GM12878 (cell line): Measurements from ENCODE around the gene MXRA7. TPM values are rescaled to one million over a fixed set of nuclear protein-coding genes. Genes with fewer than 3 reads are reported as not detected.
"Not testable (repeated sequence)": the region's sequence is repeated elsewhere in the genome, so short reads cannot be mapped to it uniquely, and the experiment has no call there.

Experiments used
- ATAC-seq: fragments of 200-7000 bp; cut with Tn5 transposase; 3 replicates; pipeline ENCODE4 v1.9.1; 2020; ENCODE audit warnings: mild to moderate bottlenecking, moderate library complexity
- BruUV-seq: library from RNA; stranded (reverse); fragments of 400-500 nt; replicated peaks from 2 replicates; lab custom pipeline; 2021; lab: Mats Ljungman, UMichigan
- CTCF ChIA-PET: fragments of 300-600 bp; sonication (Branson Sonifier 250); formaldehyde crosslinking; extraction: SDS; loops from one replicate; lab custom pipeline; 2021; ENCODE audit warnings: inconsistent platforms; lab: Yijun Ruan, JAX
- POLR2A ChIA-PET: fragments of 350-600 bp; formaldehyde crosslinking; extraction: SDS; loops from one replicate; lab custom pipeline; 2021; ENCODE audit warnings: inconsistent platforms; lab: Charles Lee
- RAD21 ChIA-PET: fragments of 300-600 bp; sonication (Branson Sonifier 250); formaldehyde crosslinking; loops from one replicate; lab custom pipeline; 2023; ENCODE audit warnings: antibody characterized with exemption; ENCODE audit not compliant: unreplicated experiment; lab: Charles Lee
- SMC1A ChIA-PET: fragments of 300-600 bp; sonication (Branson Sonifier 250); formaldehyde crosslinking; loops from one replicate; lab custom pipeline; 2023; ENCODE audit not compliant: unreplicated experiment, uncharacterized antibody; lab: Charles Lee
- DNase-seq: peaks from one replicate; pipeline ENCODE4 v3.0.0-alpha.2; 2011; ENCODE audit warnings: low read depth, low spot score
- FAIRE-seq: peaks from 3 replicates; lab custom pipeline; 2011; peaks lifted over from hg19 to GRCh38; lab: Jason Lieb, UNC
- H2AFZ ChIP-seq: 2 replicates; pipeline ENCODE4 v1.6.0; 2011; ENCODE audit warnings: low read depth, low read length, control low read depth; ENCODE audit not compliant: control insufficient read depth
- H3K27ac ChIP-seq: 2 replicates; pipeline ENCODE4 v1.5.1; 2011; ENCODE audit warnings: control low read depth; ENCODE audit not compliant: control insufficient read depth, insufficient read depth
- H3K27me3 ChIP-seq, 2 experiments: replicated peaks in 1 of 2; 2 replicates each; pipeline versions ENCODE4 v1.6.0 to v1.6.1; 2011; ENCODE audit warnings: low read length in 1 of 2; ENCODE audit not compliant: control insufficient read depth in 2 of 2, insufficient read depth in 2 of 2
- H3K36me3 ChIP-seq, 2 experiments: 2 replicates each; pipeline ENCODE4 v1.5.1; 2011; ENCODE audit warnings: low read length in 1 of 2; ENCODE audit not compliant: control insufficient read depth in 2 of 2, insufficient read depth in 2 of 2
- H3K4me1 ChIP-seq: 2 replicates; pipeline ENCODE4 v1.6.1; 2011; ENCODE audit warnings: mild to moderate bottlenecking, low read length, moderate library complexity, mixed read lengths; ENCODE audit not compliant: control insufficient read depth, insufficient read depth
- H3K4me2 ChIP-seq: 2 replicates; pipeline ENCODE4 v1.6.0; 2011; ENCODE audit warnings: control low read depth; ENCODE audit not compliant: control insufficient read depth, insufficient read depth
- H3K4me3 ChIP-seq: fragments of 200-600 bp; sonication (generic); 2 replicates; pipeline ENCODE4 v1.5.1; 2016
- H3K79me2 ChIP-seq: 2 replicates; pipeline ENCODE4 v1.6.0; 2011; ENCODE audit warnings: low read length; ENCODE audit not compliant: control insufficient read depth, insufficient read depth
- H3K9ac ChIP-seq: 2 replicates; pipeline ENCODE4 v1.8.0; 2011; ENCODE audit warnings: low read length, control low read depth, mixed read lengths; ENCODE audit not compliant: control insufficient read depth, insufficient read depth
- H3K9me3 ChIP-seq: replicated peaks from 3 replicates; pipeline ENCODE4 v1.5.1; 2011; ENCODE audit warnings: mild to moderate bottlenecking, low read length; ENCODE audit not compliant: control insufficient read depth, insufficient read depth
- H4K20me1 ChIP-seq: 2 replicates; pipeline ENCODE4 v1.6.0; 2011; ENCODE audit not compliant: control insufficient read depth, insufficient read depth
- EZH2 ChIP-seq: IDR thresholded peaks from 2 replicates; pipeline ENCODE4 v1.6.1; 2012; ENCODE audit warnings: low read depth, mild to moderate bottlenecking, control low read depth, inconsistent platforms, low read length, borderline replicate concordance; ENCODE audit not compliant: control insufficient read depth
- FOXK2 ChIP-seq: fragments of 450-650 bp; IDR thresholded peaks from 2 replicates; pipeline ENCODE4 v1.6.1; 2017; ENCODE audit warnings: mild to moderate bottlenecking, moderate library complexity
- HDAC6 ChIP-seq: fragments of 200-600 bp; sonication (generic); IDR thresholded peaks from one replicate; pipeline ENCODE4 v1.8.0; 2017; ENCODE audit warnings: antibody characterized with exemption; ENCODE audit not compliant: unreplicated experiment
- IKZF1 ChIP-seq: fragments of 450-650 bp; conservative IDR thresholded peaks from 2 replicates; pipeline ENCODE4 v1.6.1; 2017; ENCODE audit warnings: antibody characterized with exemption, mild to moderate bottlenecking
- RELB ChIP-seq: fragments of 450-650 bp; IDR thresholded peaks from 2 replicates; pipeline ENCODE4 v1.6.1; 2017; ENCODE audit warnings: low read depth, mild to moderate bottlenecking, moderate library complexity
- SP1 ChIP-seq: IDR thresholded peaks from one replicate; pipeline ENCODE4 v1.6.1; 2011; ENCODE audit warnings: low read depth, low read length
- WGBS: methylation state at CpG from one replicate; pipeline ENCODE4 v1.1.6; 2016; ENCODE audit warnings: low lambda C conversion rate; ENCODE audit not compliant: insufficient replicate concordance, insufficient coverage; ENCODE audit errors: missing lambda C conversion rate; 5-methylcytosine and 5-hydroxymethylcytosine counted together
- in situ Hi-C: fragments of 300-500 bp; cut with MboI; formaldehyde crosslinking; loops from 9 replicates; pipeline ENCODE4 v1.14.3; 2018; ENCODE audit warnings: mixed read lengths
- intact Hi-C: fragments of 100-400 bp; cut with micrococcal nuclease; formaldehyde crosslinking; loops from one replicate; pipeline ENCODE4 v1.14.2; 2022; ENCODE audit not compliant: unreplicated experiment
- polyA plus RNA-seq, 11 experiments: library from polyadenylated mRNA; depleted of rRNA in 4 of 11; unstranded in 6 of 11; stranded (reverse) in 5 of 11; fragments of >200 nt; fragmentation: Nextera tagmentation in 4 of 11; fragmentation: Illumina TruSeq in 1 of 11; extraction: Ambion mirVana in 4 of 11; extraction: Trizol in 1 of 11; gene quantifications; 1 replicate in 1 of 11; 2 replicates in 10 of 11; pipeline versions ENCODE4 v1.2.1 to v1.2.3, GENCODE V29; 2011 to 2016; ENCODE audit warnings: inconsistent platforms in 2 of 11, missing spikeins in 2 of 11, low read depth in 1 of 11
- total RNA-seq, 4 experiments: library from RNA; depleted of rRNA in 3 of 4; stranded (reverse); fragments of >200 nt in 3 of 4; fragmentation: Illumina TruSeq in 1 of 4; extraction: Trizol in 1 of 4; gene quantifications; 2 replicates each; pipeline versions ENCODE4 v1.2.1 to v1.2.3, GENCODE V29; 2013 to 2021
- TF ChIP-seq, protein P1 (sequence below): IDR thresholded peaks from 2 replicates; pipeline ENCODE4 v1.6.1; 2011; ENCODE audit warnings: mild to moderate bottlenecking, low read depth, low read length, moderate library complexity; ENCODE audit not compliant: insufficient replicate concordance
- TF ChIP-seq, protein P2 (sequence below): IDR thresholded peaks from 2 replicates; pipeline ENCODE4 v1.6.1; 2012; ENCODE audit warnings: low read depth, low read length, improper control_type of control experiment

MXRA7 gene
- total and polyA plus RNA-seq, 10 of the 15 experiments (the other 5 are each of a cell fraction or from before 2014, with no cell fraction given), result 0.03 to 2.0 (median 0.33) TPM

DNA sequence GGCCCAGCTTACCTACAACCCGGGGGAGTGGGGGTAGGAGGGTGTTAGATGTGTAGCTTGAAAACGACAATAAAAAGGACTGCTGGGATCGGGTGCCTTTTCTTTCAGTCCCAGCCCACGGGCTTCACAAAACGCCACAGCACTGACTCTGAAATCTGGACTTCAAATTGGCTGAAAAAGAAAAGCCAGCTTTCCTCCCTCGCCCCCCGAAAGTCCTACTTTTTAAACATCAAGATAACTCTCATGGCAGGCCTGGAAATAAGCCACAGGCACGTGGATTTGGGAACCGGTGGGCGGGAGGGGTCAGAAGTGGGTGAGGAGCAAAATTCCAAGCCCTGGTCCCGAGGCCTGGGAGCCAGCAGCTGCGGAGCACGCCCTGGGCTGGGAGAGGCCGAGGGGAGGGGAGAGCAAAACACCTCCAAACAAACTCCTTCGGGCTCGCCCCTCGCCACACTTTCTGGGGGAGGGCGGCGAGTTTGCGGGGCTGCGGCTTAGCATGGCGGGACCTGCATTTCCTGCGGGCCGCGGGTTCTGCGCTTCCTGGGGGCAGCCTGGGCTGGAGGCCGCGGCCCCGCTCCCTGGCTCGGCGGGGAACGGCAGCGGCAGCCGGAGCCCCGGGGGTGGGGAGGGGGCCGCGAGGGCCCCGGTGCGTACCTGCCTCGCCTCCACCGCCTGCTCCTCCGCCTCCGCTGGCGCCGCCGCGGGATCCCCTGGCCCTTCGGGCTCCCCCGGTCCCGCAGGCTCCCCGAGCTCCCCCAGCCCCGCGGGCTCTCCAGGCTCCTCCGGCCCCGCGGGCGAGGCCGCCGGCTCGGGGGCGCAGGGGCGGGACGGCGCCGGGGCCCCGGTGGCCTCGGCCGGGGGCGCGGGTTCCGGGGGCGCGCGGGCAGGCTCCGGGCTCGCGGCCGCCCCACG, 558 bp downstream of the MXRA7 start:
- H3K27ac ChIP-seq, H3K36me3 ChIP-seq, H4K20me1 ChIP-seq, H3K9ac ChIP-seq, CTCF ChIA-PET, H3K9me3 ChIP-seq, H2AFZ ChIP-seq, DNase-seq, H3K4me1 ChIP-seq, H3K27me3 ChIP-seq, in situ Hi-C loops, H3K79me2 ChIP-seq, H3K4me3 ChIP-seq: not testable (repeated sequence)
- intact Hi-C loops, result loop anchor here (10.0 kb wide), 1 partner anchor 85 kb away; no protein-coding TSS in a partner anchor
- H3K4me2 ChIP-seq, result peak overlapping the region; percentile 68
- SMC1A ChIA-PET, result interaction anchor here (1.2 kb wide), 1 partner anchor 15 kb away, joined by 3 read pairs; no protein-coding TSS in a partner anchor
- 25% methylated on average over 30 of the region's 79 CpGs for WGBS
- 0 out of 2 replicates have a peak, but pooled peaks have one; percentile 15 for TF ChIP-seq IKZF1
- TF ChIP-seq, all 136 proteins: peak for 1; not testable (repeated sequence) for 135
- RAD21 ChIA-PET, POLR2A ChIA-PET, BruUV-seq, ATAC-seq, FAIRE-seq: not testable (repeated sequence)

- intact Hi-C loops (no loop called here), in situ Hi-C loops (no loop called here)
- ChIA-PET POLR2A (no interaction called here), CTCF (interaction anchor here (1.0 to 1.5 kb wide), 4 partner anchors 8 to 84 kb away, joined by 3 to 6 read pairs (median 4); no protein-coding TSS in a partner anchor), SMC1A (interaction anchor here (0.6 kb wide), 1 partner anchor 378 kb away, joined by 3 read pairs; no protein-coding TSS in a partner anchor), RAD21 (no interaction called here)
- no peak for ATAC-seq
- H3K4me2 ChIP-seq, result no peak overlapping the region
- no peaks in the 10 kb centered on the region for H3K79me2 ChIP-seq
- peaks cover 0 to 7% of the 10 kb centered on the region in 2 experiments; a peak in 2 of 4 replicates for H3K36me3 ChIP-seq
- 85% methylated on average over 29 of the region's 29 CpGs for WGBS
- no peak overlapping the region for H3K9ac ChIP-seq
- H3K9me3 ChIP-seq, result no peaks in the 10 kb centered on the region
- H3K4me3 ChIP-seq, result no peak overlapping the region
- H3K4me1 ChIP-seq, result no peaks in the 10 kb centered on the region
- DNase-seq, result no peak
- no TSS peak for BruUV-seq
- no peak for FAIRE-seq
- no peak overlapping the region for H3K27ac ChIP-seq
- H2AFZ ChIP-seq, result no peak overlapping the region
- no peaks in the 10 kb centered on the region; a peak in 2 of 4 replicates for H3K27me3 ChIP-seq
- peaks cover 2% of the 10 kb centered on the region; the same call in 1 of the 2 replicates for H4K20me1 ChIP-seq
- no peak for TF ChIP-seq SP1
- TF ChIP-seq FOXK2, result no peak
- TF ChIP-seq, protein P1, sequence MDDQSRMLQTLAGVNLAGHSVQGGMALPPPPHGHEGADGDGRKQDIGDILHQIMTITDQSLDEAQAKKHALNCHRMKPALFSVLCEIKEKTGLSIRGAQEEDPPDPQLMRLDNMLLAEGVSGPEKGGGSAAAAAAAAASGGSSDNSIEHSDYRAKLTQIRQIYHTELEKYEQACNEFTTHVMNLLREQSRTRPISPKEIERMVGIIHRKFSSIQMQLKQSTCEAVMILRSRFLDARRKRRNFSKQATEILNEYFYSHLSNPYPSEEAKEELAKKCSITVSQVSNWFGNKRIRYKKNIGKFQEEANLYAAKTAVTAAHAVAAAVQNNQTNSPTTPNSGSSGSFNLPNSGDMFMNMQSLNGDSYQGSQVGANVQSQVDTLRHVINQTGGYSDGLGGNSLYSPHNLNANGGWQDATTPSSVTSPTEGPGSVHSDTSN, result no peak
- no peak for TF ChIP-seq RELB
- TF ChIP-seq EZH2, result no peak
- TF ChIP-seq, protein P2, sequence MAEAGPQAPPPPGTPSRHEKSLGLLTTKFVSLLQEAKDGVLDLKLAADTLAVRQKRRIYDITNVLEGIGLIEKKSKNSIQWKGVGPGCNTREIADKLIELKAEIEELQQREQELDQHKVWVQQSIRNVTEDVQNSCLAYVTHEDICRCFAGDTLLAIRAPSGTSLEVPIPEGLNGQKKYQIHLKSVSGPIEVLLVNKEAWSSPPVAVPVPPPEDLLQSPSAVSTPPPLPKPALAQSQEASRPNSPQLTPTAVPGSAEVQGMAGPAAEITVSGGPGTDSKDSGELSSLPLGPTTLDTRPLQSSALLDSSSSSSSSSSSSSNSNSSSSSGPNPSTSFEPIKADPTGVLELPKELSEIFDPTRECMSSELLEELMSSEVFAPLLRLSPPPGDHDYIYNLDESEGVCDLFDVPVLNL, result no peak
- TF ChIP-seq HDAC6, result no peak
These were observed 1.5 kb downstream of the MXRA7 start for GRCh38 chr17:76709077-76709950.
